ENCODE results near the gene MLYCD.

- TF ChIP-seq POLR2A (IDR thresholded peaks at IDR 0.05) (no peak), CTCF (IDR thresholded peaks at IDR 0.05) (no peak), EP300 (IDR thresholded peaks at IDR 0.05; ENCODE audit: low read depth) (no peak), POLR2AphosphoS5 (IDR thresholded peaks at IDR 0.05) (no peak)
These were observed 41.2 kb downstream of the MLYCD start for GRCh38 chr16:83940119-83940518.
